HG03558 (cell line): ENCODE results near the gene AP3S2.
A peak's percentile ranks its signal among the peaks of the same experiment; 100 is the strongest.
"Not testable (repeated sequence)": the region's sequence is repeated elsewhere in the genome, so short reads cannot be mapped to it uniquely, and the experiment has no call there.

Experiments used
- ATAC-seq: cut with Tn5 transposase; IDR thresholded peaks from one replicate; pipeline ENCODE4 v1.9.1; 2021; ENCODE audit warnings: moderate number of reproducible peaks; ENCODE audit not compliant: unreplicated experiment; ENCODE audit errors: extremely low read depth

The AP3S2 gene

GRCh38 chr15:89870688-89871288, 23.0 kb downstream of the AP3S2 start:
- ATAC-seq = no peak

GRCh38 chr15:89870006-89870405, 23.8 kb downstream of the AP3S2 start:
- ATAC-seq = no peak

- ATAC-seq = not testable (repeated sequence)
Observed at GRCh38 chr15:89869490-89869889, 24.3 kb downstream of the AP3S2 start.

- ATAC-seq = no peak
Observed at GRCh38 chr15:89864958-89865739, 28.6 kb downstream of the AP3S2 start.

- no peak for ATAC-seq
Observed at GRCh38 chr15:89863918-89864317, 29.9 kb downstream of the AP3S2 start.

- ATAC-seq = no peak
Observed at GRCh38 chr15:89860891-89861290, 32.9 kb downstream of the AP3S2 start.

GRCh38 chr15:89860431-89860830, 33.4 kb downstream of the AP3S2 start:
- ATAC-seq = no peak

- ATAC-seq = no peak
Observed at GRCh38 chr15:89858661-89859458, 34.9 kb downstream of the AP3S2 start.

- ATAC-seq = no peak
Observed at GRCh38 chr15:89857673-89858072, 36.1 kb downstream of the AP3S2 start.

- no peak for ATAC-seq
Observed at GRCh38 chr15:89855948-89856347, 37.8 kb downstream of the AP3S2 start.

- ATAC-seq = not testable (repeated sequence)
Observed at GRCh38 chr15:89854863-89855262, 38.9 kb downstream of the AP3S2 start.

- ATAC-seq = no peak
Observed at GRCh38 chr15:89852342-89852995, 41.3 kb downstream of the AP3S2 start.

- peak; percentile 58 for ATAC-seq
Observed at GRCh38 chr15:89851673-89852341, 42.0 kb downstream of the AP3S2 start.

GRCh38 chr15:89848970-89849292, 44.9 kb downstream of the AP3S2 start:
- no peak for ATAC-seq

- no peak for ATAC-seq
Observed at GRCh38 chr15:89847101-89847500, 46.7 kb downstream of the AP3S2 start.

GRCh38 chr15:89845305-89845893, 48.4 kb downstream of the AP3S2 start:
- ATAC-seq = no peak

GRCh38 chr15:89841962-89842361, 51.8 kb downstream of the AP3S2 start:
- ATAC-seq = no peak

- ATAC-seq = no peak
Observed at GRCh38 chr15:89841306-89841705, 52.5 kb downstream of the AP3S2 start.

- no peak for ATAC-seq
Observed at GRCh38 chr15:89839167-89839810, 54.5 kb downstream of the AP3S2 start.
